PFSK-1 (cell line): ENCODE data around the gene PRSS48.

Experiments
- FOXP2 ChIP-seq: optimal IDR thresholded peaks from 2 replicates; pipeline ENCODE3; 2011; ENCODE audit warnings: borderline replicate concordance, control low read depth, inconsistent platforms; ENCODE audit not compliant: insufficient read depth; ENCODE audit errors: extremely low read length, extremely low read depth
- POLR2AphosphoS5 ChIP-seq: IDR thresholded peaks from 2 replicates; pipeline ENCODE4 v1.6.1; 2012; ENCODE audit warnings: low read depth, mild to moderate bottlenecking, control low read depth, low read length, moderate library complexity
- SIN3A ChIP-seq: IDR thresholded peaks from 2 replicates; pipeline ENCODE4 v1.6.1; 2012; ENCODE audit warnings: mild to moderate bottlenecking, low read length, moderate library complexity, borderline replicate concordance; ENCODE audit not compliant: insufficient read depth
- TAF1 ChIP-seq: IDR thresholded peaks from 2 replicates; pipeline ENCODE4 v1.6.1; 2012; ENCODE audit warnings: low read length, control low read depth, borderline replicate concordance; ENCODE audit not compliant: insufficient read depth
- TF ChIP-seq, protein P1 (sequence below), 2 experiments: IDR thresholded peaks; 2 replicates each; pipeline versions ENCODE4 v1.6.1 to v1.8.0; 2011 to 2012; ENCODE audit warnings: low read depth in 2 of 2, low read length in 2 of 2, control low read depth in 1 of 2, inconsistent platforms in 1 of 2, mild to moderate bottlenecking in 1 of 2, moderate library complexity in 1 of 2; ENCODE audit not compliant: insufficient read depth in 1 of 2

Gene PRSS48

GRCh38 chr4:151242305-151242704 is 34.7 kb upstream of the PRSS48 start:
- TF ChIP-seq, protein P1, sequence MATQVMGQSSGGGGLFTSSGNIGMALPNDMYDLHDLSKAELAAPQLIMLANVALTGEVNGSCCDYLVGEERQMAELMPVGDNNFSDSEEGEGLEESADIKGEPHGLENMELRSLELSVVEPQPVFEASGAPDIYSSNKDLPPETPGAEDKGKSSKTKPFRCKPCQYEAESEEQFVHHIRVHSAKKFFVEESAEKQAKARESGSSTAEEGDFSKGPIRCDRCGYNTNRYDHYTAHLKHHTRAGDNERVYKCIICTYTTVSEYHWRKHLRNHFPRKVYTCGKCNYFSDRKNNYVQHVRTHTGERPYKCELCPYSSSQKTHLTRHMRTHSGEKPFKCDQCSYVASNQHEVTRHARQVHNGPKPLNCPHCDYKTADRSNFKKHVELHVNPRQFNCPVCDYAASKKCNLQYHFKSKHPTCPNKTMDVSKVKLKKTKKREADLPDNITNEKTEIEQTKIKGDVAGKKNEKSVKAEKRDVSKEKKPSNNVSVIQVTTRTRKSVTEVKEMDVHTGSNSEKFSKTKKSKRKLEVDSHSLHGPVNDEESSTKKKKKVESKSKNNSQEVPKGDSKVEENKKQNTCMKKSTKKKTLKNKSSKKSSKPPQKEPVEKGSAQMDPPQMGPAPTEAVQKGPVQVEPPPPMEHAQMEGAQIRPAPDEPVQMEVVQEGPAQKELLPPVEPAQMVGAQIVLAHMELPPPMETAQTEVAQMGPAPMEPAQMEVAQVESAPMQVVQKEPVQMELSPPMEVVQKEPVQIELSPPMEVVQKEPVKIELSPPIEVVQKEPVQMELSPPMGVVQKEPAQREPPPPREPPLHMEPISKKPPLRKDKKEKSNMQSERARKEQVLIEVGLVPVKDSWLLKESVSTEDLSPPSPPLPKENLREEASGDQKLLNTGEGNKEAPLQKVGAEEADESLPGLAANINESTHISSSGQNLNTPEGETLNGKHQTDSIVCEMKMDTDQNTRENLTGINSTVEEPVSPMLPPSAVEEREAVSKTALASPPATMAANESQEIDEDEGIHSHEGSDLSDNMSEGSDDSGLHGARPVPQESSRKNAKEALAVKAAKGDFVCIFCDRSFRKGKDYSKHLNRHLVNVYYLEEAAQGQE (IDR thresholded peaks at IDR 0.05; ENCODE audit: insufficient read depth in 1 of 2, low read depth in 2 of 2, low read length in 2 of 2): no peak
- TF ChIP-seq TAF1 (no peak), POLR2AphosphoS5 (no peak), FOXP2 (no peak), SIN3A (no peak)

- TF ChIP-seq FOXP2 (no peak), TAF1 (no peak), SIN3A (no peak), POLR2AphosphoS5 (no peak)
- TF ChIP-seq, protein P1 (IDR thresholded peaks at IDR 0.05; ENCODE audit: insufficient read depth in 1 of 2, low read depth in 2 of 2, low read length in 2 of 2): no peak
Observed at GRCh38 chr4:151246742-151247141, 30.2 kb upstream of the PRSS48 start.

DNA sequence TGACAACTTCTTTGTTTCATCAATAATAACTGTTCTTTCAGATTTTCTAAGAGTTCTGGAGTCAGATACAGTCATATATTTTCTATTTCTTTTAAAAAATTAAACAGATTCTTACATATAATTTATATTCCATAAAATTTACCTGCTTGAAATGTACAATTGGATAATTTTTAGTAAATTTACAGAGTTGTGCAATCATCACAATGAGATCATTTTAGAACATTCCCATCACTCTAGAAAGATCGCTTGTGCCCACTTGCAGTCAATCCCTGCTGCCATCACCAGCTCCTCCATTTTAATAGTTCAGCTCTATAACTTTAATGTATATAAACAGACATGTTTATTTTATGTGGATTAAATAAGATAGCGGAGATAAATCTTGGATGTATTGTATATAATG is 29.6 kb upstream of the PRSS48 start:
- TF ChIP-seq, protein P1 (IDR thresholded peaks at IDR 0.05; ENCODE audit: insufficient read depth in 1 of 2, low read depth in 2 of 2, low read length in 2 of 2): no peak
- no peak for TF ChIP-seq TAF1

- no peak for TF ChIP-seq FOXP2
Observed at GRCh38 chr4:151248519-151248918, 28.4 kb upstream of the PRSS48 start.

GRCh38 chr4:151250706-151251105 is 26.3 kb upstream of the PRSS48 start:
- no peak for TF ChIP-seq POLR2AphosphoS5
- TF ChIP-seq FOXP2: no peak
- TF ChIP-seq TAF1: no peak
- TF ChIP-seq SIN3A: no peak
- TF ChIP-seq, protein P1 (IDR thresholded peaks at IDR 0.05; ENCODE audit: insufficient read depth in 1 of 2, low read depth in 2 of 2, low read length in 2 of 2): no peak
